Thymus (tissue), 11 donors: ENCODE data around the gene AMN. TPM values are rescaled to one million over a fixed set of nuclear protein-coding genes. Genes with fewer than 3 reads are reported as not detected.

Experiments used
- DNase-seq, 9 donors: peaks; one replicate each; pipeline ENCODE4 v3.0.0-alpha.2; 2013; ENCODE audit warnings: low spot score in 9 of 9, low read depth in 6 of 9, missing footprints in 1 of 9
- H3K27ac ChIP-seq, 2 donors: one replicate each; pipeline ENCODE4 v1.5.1; 2013; ENCODE audit warnings: control low read depth in 1 of 2, low read depth in 1 of 2, low read length in 1 of 2, mild to moderate bottlenecking in 1 of 2, moderate library complexity in 1 of 2
- H3K27me3 ChIP-seq, 2 donors: one replicate each; pipeline ENCODE4 v1.5.1; 2013; ENCODE audit warnings: low read length in 1 of 2; ENCODE audit not compliant: control insufficient read depth in 2 of 2, insufficient read depth in 1 of 2
- H3K36me3 ChIP-seq, 2 donors: one replicate each; pipeline ENCODE4 v1.5.1; 2013; ENCODE audit warnings: low read length in 1 of 2, mild to moderate bottlenecking in 1 of 2, moderate library complexity in 1 of 2; ENCODE audit not compliant: control insufficient read depth in 2 of 2, insufficient read depth in 2 of 2
- H3K4me1 ChIP-seq, 2 donors: one replicate each; pipeline ENCODE4 v1.5.1; 2013; ENCODE audit warnings: low read length in 2 of 2; ENCODE audit not compliant: control insufficient read depth in 2 of 2, insufficient read depth in 2 of 2
- H3K4me3 ChIP-seq, 2 donors: one replicate each; pipeline ENCODE4 v1.5.1; 2013; ENCODE audit warnings: low read length in 2 of 2, control low read depth in 1 of 2, mild to moderate bottlenecking in 1 of 2
- H3K9me3 ChIP-seq, 2 donors: one replicate each; pipeline ENCODE4 v1.5.1; 2013; ENCODE audit warnings: low read length in 1 of 2, mild to moderate bottlenecking in 1 of 2; ENCODE audit not compliant: control insufficient read depth in 2 of 2, insufficient read depth in 1 of 2
- WGBS: extraction: QIAGEN DNeasy Blood & Tissue Kit; methylation state at CpG from one replicate; pipeline ENCODE4 v1.1.7; 2013; 5-methylcytosine and 5-hydroxymethylcytosine counted together
- polyA plus RNA-seq: library from polyadenylated mRNA; stranded (reverse); fragments of 200-250 nt; gene quantifications from one replicate; pipeline ENCODE4 v1.2.3, GENCODE V29; 2013
- total RNA-seq: library from RNA; stranded (reverse); fragments of 120-200 nt; gene quantifications from one replicate; pipeline ENCODE4 v1.2.4, GENCODE V29; 2013
- donor health status: healthy.

Gene AMN
- total and polyA plus RNA-seq, 2 donors, result 2.0 to 3.5 TPM

DNA sequence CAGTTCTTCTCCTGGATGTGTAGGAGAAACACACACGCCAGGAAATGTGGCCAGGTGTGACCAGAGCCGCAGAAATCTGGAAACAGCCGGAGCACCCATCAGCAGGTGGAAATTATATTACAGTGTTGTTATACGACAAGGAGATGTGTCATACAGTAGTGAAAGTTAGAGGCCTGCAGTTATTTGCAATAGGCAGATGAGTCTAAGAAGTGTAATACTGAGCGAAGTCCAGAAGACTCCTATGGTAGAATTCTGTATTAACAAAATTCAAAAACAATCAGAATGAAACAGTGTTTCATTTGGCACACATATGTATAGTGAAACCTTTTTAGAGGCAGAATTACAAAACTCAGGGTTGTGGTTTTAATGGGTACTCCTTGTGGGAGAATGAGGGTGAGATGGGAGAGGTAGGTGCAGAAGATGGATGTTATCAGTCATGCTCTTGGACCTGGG lies 39.3 kb upstream of the AMN start:
- Histone ChIP-seq H3K4me3 (no peak overlapping the region), H3K27ac (no peak overlapping the region), H3K4me1 (no peaks in the 10 kb centered on the region), H3K27me3 (no peaks in the 10 kb centered on the region), H3K36me3 (peaks cover 9 to 12% of the 10 kb centered on the region in 2 donors), H3K9me3 (no peaks in the 10 kb centered on the region)
- DNase-seq, result no peak
- 96% methylated on average over 5 of the region's 5 CpGs for WGBS

DNA sequence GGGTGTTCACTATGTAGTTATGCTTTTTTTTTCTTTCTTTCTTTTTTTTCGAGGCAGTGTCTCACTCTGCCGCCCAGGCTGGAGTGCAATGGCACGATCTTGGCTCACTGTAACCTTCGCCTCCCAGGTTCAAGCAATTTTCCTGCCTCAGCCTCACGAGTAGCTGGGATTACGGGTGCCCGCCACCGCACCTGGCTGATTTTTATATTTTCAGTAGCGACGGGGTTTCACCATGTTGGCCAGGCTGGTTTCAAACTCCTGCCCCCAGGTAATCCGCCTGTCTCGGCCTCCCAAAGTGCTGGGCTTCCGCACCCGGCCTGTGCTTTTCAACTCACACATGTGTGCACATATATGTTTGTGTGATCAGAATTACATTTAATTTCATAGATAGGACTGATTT lies 38.9 kb upstream of the AMN start:
- no peaks in the 10 kb centered on the region for H3K9me3 ChIP-seq
- peaks cover 9 to 16% of the 10 kb centered on the region in 2 donors for H3K36me3 ChIP-seq
- H3K4me1 ChIP-seq, result no peaks in the 10 kb centered on the region
- no peaks in the 10 kb centered on the region for H3K27me3 ChIP-seq
- H3K27ac ChIP-seq, result no peak overlapping the region
- no peak for DNase-seq
- H3K4me3 ChIP-seq, result no peak overlapping the region
- WGBS, result 98% methylated on average over 14 of the region's 14 CpGs

DNA sequence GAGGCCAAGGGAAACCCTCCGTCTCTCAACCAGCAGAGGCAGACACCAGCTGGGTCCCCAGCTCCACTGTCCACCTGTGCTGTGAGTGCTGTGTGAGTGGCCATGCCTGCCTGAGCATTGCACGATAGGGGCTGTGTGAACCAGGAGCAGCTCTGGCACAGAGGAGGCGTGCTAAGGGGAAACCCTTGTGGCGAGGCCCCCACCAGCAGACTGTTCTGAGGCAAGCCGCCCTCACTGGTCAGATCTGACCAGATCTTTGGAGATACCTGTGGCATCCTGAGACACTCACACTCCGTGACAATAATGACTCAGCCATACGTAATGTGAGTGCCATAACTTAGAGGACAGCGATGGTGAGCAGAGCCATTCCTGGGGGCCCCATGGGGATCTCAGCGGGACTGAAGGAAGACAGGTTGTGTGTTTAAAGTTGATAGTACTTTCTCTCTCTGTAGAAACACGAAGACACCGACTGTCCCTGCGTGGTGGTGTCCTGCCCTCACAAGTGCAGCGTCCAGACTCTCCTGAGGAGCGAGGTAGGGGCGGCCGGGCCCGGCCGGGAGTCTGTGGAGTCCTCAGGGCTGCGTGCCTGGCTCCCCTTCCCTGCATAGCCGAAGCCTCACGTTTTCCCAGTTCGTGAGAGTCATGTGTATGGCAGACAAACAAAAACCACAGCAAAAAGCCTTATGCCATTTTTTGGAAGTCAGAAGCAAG lies 36.6 kb upstream of the AMN start:
- H3K36me3 ChIP-seq, result peaks cover 7 to 17% of the 10 kb centered on the region in 2 donors
- H3K4me3 ChIP-seq, result no peak overlapping the region
- H3K4me1 ChIP-seq, result no peaks in the 10 kb centered on the region
- WGBS, result 98% methylated on average over 22 of the region's 22 CpGs
- DNase-seq, result no peak
- H3K27ac ChIP-seq, result no peak overlapping the region
- H3K9me3 ChIP-seq, result no peaks in the 10 kb centered on the region
- H3K27me3 ChIP-seq, result no peaks in the 10 kb centered on the region

DNA sequence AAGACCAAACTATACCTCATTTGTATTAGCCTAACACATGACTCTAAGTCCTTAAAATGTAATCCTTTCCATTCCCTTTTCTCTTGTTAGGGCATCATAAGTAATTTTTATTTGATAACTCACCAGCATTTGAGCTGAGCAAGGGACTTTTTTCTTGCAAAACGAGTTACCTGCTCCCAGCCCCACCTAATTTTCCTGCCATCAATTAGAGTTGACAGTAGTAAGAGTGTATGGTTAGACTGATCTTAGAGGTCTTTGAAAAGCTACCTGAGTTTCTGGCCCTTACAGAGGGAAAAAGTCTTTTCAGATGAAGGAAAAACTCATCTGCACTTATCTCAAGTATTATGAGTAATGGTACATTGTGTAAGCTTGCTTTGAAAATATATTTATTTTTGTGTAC lies 33.7 kb upstream of the AMN start:
- Histone ChIP-seq H3K27ac (no peak overlapping the region), H3K4me1 (no peaks in the 10 kb centered on the region), H3K4me3 (no peak overlapping the region), H3K36me3 (peaks cover 11 to 15% of the 10 kb centered on the region in 2 donors), H3K27me3 (no peaks in the 10 kb centered on the region), H3K9me3 (no peaks in the 10 kb centered on the region)
- WGBS, result 94% methylated on average over 1 of the region's 1 CpG
- DNase-seq, result no peak

DNA sequence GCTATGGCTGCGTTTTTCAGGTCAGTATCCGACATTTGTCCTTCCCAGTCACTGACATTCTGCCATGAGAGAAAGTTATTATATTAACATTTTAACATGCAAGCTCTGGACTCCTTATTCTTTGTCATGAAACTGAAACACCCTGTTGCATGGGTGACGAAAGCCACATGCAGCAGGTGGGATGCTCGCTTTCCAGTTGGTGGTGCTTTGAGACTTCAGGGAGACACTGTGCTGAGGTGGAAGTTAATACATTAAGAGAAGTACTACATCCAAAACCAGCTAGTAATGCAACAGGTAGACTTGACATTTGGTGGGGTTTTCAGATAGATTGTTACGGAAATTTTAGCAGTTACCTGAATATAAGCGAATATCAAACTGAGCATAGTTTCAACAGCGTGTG lies 32.8 kb upstream of the AMN start:
- Histone ChIP-seq H3K4me3 (no peak overlapping the region), H3K27ac (no peak overlapping the region), H3K4me1 (no peaks in the 10 kb centered on the region), H3K27me3 (no peaks in the 10 kb centered on the region), H3K9me3 (no peaks in the 10 kb centered on the region), H3K36me3 (peaks cover 11 to 14% of the 10 kb centered on the region in 2 donors)
- no peak for DNase-seq
- 98% methylated on average over 7 of the region's 7 CpGs for WGBS

DNA sequence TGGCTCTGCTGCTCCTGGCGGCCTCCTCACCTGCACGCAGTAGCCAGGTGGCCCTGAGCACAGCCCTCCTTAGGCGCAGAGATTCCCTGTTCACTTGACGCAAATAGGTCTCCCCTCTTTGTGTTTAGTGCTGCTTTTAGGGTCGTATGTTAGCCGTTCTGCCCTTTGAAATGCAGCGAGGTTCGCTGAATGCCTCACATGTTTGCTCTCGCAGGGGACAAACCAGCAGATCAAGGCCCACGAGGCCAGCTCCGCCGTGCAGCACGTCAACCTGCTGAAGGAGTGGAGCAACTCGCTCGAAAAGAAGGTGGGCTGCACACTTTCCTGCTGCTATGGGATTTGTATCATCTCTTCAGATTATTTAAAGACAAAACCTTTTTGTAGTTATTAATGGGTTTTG lies 31.4 kb upstream of the AMN start:
- H3K4me3 ChIP-seq, result no peak overlapping the region
- H3K36me3 ChIP-seq, result peaks cover 13 to 15% of the 10 kb centered on the region in 2 donors
- no peaks in the 10 kb centered on the region for H3K4me1 ChIP-seq
- no peak for DNase-seq
- no peaks in the 10 kb centered on the region for H3K27me3 ChIP-seq
- H3K27ac ChIP-seq, result no peak overlapping the region
- WGBS, result 91% methylated on average over 15 of the region's 15 CpGs
- H3K9me3 ChIP-seq, result no peaks in the 10 kb centered on the region

DNA sequence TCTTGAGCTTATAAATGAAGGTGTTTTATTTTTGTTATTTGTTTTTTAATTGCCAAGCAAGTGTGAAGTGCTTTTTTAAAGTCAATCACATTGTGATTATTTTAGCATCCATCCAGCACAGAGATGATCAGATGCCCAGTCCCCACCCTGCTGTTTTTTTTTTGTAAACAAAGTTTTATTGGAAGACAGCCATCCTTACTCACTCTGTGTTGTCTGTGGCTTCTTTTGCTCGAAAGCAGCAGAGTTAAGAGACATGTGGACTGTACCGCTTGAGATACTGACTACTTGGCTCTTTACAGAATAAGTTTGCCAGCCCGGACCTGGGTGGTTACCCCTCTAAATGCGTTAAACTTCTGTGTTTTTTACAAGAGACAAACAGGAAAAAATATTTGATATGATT lies 30.9 kb upstream of the AMN start:
- Histone ChIP-seq H3K9me3 (no peaks in the 10 kb centered on the region), H3K4me3 (no peak overlapping the region), H3K4me1 (no peaks in the 10 kb centered on the region), H3K27ac (no peak overlapping the region), H3K36me3 (peaks cover 9 to 15% of the 10 kb centered on the region in 2 donors), H3K27me3 (no peaks in the 10 kb centered on the region)
- no peak for DNase-seq
- WGBS, result 92% methylated on average over 4 of the region's 4 CpGs

DNA sequence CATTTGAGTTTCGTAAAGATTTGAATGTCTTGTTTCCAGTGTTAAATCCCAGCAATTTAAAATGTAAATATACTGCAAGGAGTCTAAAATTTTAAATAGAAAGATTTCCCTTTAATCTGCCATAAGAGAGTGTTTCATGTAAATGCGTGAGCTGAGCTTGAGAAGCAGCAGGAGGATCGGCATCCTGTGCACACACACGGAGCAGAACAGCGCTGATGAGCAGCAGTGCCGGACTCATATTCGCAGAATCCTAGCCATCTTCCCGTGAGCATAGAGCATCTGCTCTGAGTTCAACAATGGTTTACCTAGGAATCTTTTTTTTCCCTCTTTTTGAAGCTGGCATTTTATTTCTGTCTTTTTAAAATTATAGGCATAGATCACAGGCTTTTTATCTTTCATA lies 29.8 kb upstream of the AMN start:
- Histone ChIP-seq H3K27me3 (no peaks in the 10 kb centered on the region), H3K36me3 (peaks cover 9 to 15% of the 10 kb centered on the region in 2 donors), H3K4me1 (no peaks in the 10 kb centered on the region), H3K27ac (no peak overlapping the region), H3K9me3 (no peaks in the 10 kb centered on the region), H3K4me3 (no peak overlapping the region)
- WGBS, result 98% methylated on average over 8 of the region's 8 CpGs
- DNase-seq, result no peak

DNA sequence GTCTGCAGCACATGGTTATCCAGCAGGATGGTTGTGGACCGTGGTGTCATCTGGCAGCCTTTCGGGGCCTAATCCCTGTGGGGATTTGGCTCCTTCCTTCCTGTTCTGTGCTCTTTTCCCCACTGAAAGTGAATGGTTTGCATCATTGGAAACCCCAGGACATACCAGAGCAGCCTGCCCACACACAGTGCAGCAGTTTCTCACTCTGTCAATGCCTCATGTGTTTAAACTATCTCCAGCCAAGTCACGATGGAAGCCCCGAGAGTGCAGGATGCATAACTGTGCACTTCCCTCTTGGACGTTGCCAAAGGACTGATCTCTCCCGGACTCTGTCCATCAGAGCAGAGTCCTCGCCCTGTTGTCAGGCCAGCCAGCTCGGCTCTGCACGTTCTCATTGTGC lies 29.0 kb upstream of the AMN start:
- Histone ChIP-seq H3K4me3 (no peak overlapping the region), H3K27me3 (no peaks in the 10 kb centered on the region), H3K9me3 (no peaks in the 10 kb centered on the region), H3K4me1 (no peaks in the 10 kb centered on the region), H3K36me3 (peaks cover 9 to 10% of the 10 kb centered on the region in 2 donors), H3K27ac (no peak overlapping the region)
- WGBS, result 96% methylated on average over 9 of the region's 9 CpGs
- DNase-seq, result no peak
